ENCODE results near the gene MEPCE.

DNA sequence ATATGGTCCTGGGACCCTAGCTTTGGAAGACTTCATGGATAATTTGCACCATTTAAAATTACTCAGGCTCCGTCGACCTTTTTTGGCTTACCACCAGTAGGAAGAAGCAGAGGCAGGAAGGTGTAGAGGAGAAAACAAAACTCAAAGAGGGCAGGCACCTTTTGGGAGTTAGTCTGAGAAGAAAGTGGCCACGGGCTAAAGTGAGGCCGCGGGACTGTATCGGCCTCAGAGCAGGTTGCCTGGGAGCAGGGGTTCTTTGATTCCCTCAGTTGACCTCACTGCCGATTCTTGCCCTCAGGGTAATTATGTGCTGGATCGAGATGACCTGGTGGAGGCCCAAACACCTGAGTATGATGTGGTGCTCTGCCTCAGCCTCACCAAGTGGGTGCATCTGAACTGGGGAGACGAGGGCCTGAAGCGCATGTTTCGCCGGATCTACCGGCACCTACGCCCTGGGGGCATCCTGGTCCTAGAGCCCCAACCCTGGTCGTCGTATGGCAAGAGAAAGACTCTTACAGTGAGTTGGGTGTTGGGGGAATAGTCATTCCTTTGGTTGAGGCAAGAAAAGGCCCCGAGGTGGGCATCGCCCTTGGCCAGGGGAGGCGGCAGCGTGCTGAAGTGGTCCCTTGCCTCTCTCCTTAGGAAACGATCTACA is 3.1 kb downstream of the MEPCE start:
- no peak for TF ChIP-seq CTCF (conservative IDR thresholded peaks at IDR 0.05 in 1 of 2, IDR thresholded peaks at IDR 0.05 in 1 of 2; ENCODE audit: extremely low read depth in 1 of 2, insufficient read depth in 1 of 2, low read depth in 1 of 2, low read length in 2 of 2)
- TF ChIP-seq EZH2 (IDR thresholded peaks at IDR 0.05; ENCODE audit: borderline replicate concordance, low read length), result no peak

Measured in mammary epithelial cell (primary cell).